Measurements from ENCODE around the gene KDSR. TPM values are rescaled to one million over a fixed set of nuclear protein-coding genes. Genes with fewer than 3 reads are reported as not detected.

The KDSR gene
- total and polyA plus RNA-seq, 4 donors = 22.3 to 62.1 (median 42.5) TPM

DNA sequence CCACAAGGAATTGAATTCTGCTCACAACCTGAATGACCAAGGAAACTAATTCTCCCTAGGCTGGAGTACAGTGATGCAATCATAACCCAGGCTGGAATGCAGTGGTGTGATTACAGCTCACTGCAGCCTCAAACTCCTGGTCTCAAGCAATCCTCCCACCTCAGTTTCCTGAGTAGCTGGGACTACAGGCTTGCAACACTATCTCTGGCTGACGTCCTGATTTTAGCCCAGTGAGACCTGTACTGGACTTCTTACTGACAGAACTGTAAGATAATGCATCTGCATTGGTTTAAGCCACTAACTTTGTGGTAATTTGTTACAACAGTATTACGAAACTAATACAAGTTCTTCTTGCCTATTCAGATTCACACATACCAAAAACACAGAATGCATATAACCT, 9.5 kb upstream of the KDSR start:
- H3K36me3 ChIP-seq (ENCODE audit: control insufficient read depth in 4 of 4, insufficient read depth in 4 of 4, low read length in 4 of 4) = no peaks in the 10 kb centered on the region
- H3K9ac ChIP-seq (ENCODE audit: insufficient read depth in 1 of 2, low read length in 2 of 2) = no peak overlapping the region
- no peak for DNase-seq
- no peaks in the 10 kb centered on the region for H3K4me1 ChIP-seq (ENCODE audit: control insufficient read depth in 5 of 5, insufficient read depth in 5 of 5, low read length in 5 of 5)
- peaks cover 0 to 9% (median 2%) of the 10 kb centered on the region in 4 donors for H3K9me3 ChIP-seq (ENCODE audit: control insufficient read depth in 4 of 4, insufficient read depth in 3 of 4, low read length in 3 of 4)
- TF ChIP-seq, protein P1, sequence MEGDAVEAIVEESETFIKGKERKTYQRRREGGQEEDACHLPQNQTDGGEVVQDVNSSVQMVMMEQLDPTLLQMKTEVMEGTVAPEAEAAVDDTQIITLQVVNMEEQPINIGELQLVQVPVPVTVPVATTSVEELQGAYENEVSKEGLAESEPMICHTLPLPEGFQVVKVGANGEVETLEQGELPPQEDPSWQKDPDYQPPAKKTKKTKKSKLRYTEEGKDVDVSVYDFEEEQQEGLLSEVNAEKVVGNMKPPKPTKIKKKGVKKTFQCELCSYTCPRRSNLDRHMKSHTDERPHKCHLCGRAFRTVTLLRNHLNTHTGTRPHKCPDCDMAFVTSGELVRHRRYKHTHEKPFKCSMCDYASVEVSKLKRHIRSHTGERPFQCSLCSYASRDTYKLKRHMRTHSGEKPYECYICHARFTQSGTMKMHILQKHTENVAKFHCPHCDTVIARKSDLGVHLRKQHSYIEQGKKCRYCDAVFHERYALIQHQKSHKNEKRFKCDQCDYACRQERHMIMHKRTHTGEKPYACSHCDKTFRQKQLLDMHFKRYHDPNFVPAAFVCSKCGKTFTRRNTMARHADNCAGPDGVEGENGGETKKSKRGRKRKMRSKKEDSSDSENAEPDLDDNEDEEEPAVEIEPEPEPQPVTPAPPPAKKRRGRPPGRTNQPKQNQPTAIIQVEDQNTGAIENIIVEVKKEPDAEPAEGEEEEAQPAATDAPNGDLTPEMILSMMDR (IDR thresholded peaks at IDR 0.05; ENCODE audit: control extremely low read depth, extremely low read depth) = no peak
- H3K27me3 ChIP-seq (ENCODE audit: control insufficient read depth in 3 of 3, insufficient read depth in 3 of 3, low read length in 2 of 3) = no peaks in the 10 kb centered on the region
- no peak overlapping the region for H3K4me3 ChIP-seq
- ATAC-seq (ENCODE audit: insufficient read depth, low FRiP score) = no peak
- 40 to 78% methylated on average over 2 of the region's 2 CpGs for WGBS, 2 donors
- no peak overlapping the region for H3K27ac ChIP-seq (ENCODE audit: low read depth in 1 of 2, low read length in 1 of 2)

DNA sequence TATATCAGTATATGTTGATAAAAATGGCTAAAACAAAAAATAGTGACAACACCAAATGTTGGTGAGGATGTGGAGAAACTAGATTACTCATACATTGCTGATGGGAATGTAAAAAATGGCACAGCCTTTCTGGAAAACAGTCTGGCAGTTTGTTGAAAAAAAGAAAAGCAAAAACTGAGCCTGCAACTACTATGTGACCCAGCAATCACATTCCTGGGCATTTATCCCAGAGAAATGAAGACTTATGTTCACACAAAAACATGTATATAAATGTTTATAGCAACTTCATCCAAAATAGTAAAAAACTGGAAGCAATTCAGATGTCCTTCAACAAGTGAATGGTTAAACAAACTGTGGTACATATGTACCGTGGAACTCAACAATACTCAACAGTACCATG, 7.5 kb upstream of the KDSR start:
- WGBS, 2 donors = 65 to 74% methylated on average over 1 of the region's 1 CpG
- Histone ChIP-seq H3K36me3 (ENCODE audit: control insufficient read depth in 4 of 4, insufficient read depth in 4 of 4, low read length in 4 of 4) (no peaks in the 10 kb centered on the region), H3K27me3 (ENCODE audit: control insufficient read depth in 3 of 3, insufficient read depth in 3 of 3, low read length in 2 of 3) (no peaks in the 10 kb centered on the region), H3K27ac (ENCODE audit: low read depth in 1 of 2, low read length in 1 of 2) (no peak overlapping the region), H3K9ac (ENCODE audit: insufficient read depth in 1 of 2, low read length in 2 of 2) (no peak overlapping the region), H3K4me1 (ENCODE audit: control insufficient read depth in 5 of 5, insufficient read depth in 5 of 5, low read length in 5 of 5) (no peaks in the 10 kb centered on the region), H3K9me3 (ENCODE audit: control insufficient read depth in 4 of 4, insufficient read depth in 3 of 4, low read length in 3 of 4) (peaks cover 0 to 9% (median 1%) of the 10 kb centered on the region in 4 donors), H3K4me3 (no peak overlapping the region)
- peak in 2 of 3 donors; percentile 62 to 72 for DNase-seq
- ATAC-seq (ENCODE audit: insufficient read depth, low FRiP score) = no peak
- TF ChIP-seq, protein P1 (IDR thresholded peaks at IDR 0.05; ENCODE audit: control extremely low read depth, extremely low read depth) = no peak

DNA sequence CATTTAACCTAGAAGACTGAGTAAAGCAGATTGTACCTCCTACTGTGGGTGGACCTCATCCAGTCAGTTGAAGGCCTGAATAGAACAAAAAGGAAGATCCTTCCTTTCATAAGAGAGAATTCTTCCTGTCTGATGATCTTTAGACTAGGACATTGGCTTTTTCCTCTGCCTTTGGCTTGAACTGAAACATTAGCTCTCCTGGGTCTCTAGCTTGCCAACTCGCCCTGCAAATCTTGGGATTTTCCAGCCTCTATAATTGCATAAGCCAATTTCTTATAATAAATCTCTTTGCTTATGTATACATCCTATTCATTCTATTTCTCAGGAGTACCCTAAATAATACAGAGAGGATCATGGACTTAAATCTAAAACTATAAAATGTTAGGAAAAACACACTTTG, 6.2 kb upstream of the KDSR start:
- Histone ChIP-seq H3K27me3 (ENCODE audit: control insufficient read depth in 3 of 3, insufficient read depth in 3 of 3, low read length in 2 of 3) (no peaks in the 10 kb centered on the region), H3K4me1 (ENCODE audit: control insufficient read depth in 5 of 5, insufficient read depth in 5 of 5, low read length in 5 of 5) (peaks cover 0 to 6% (median 0%) of the 10 kb centered on the region in 5 donors), H3K9me3 (ENCODE audit: control insufficient read depth in 4 of 4, insufficient read depth in 3 of 4, low read length in 3 of 4) (peaks cover 0 to 9% (median 1%) of the 10 kb centered on the region in 4 donors), H3K36me3 (ENCODE audit: control insufficient read depth in 4 of 4, insufficient read depth in 4 of 4, low read length in 4 of 4) (no peaks in the 10 kb centered on the region), H3K4me3 (no peak overlapping the region), H3K27ac (ENCODE audit: low read depth in 1 of 2, low read length in 1 of 2) (no peak overlapping the region), H3K9ac (ENCODE audit: insufficient read depth in 1 of 2, low read length in 2 of 2) (no peak overlapping the region)
- DNase-seq (no peak), ATAC-seq (ENCODE audit: insufficient read depth, low FRiP score) (no peak)
- TF ChIP-seq, protein P1 (IDR thresholded peaks at IDR 0.05; ENCODE audit: control extremely low read depth, extremely low read depth) = no peak
- WGBS, 2 donors = 95 to 97% methylated on average over 1 of the region's 1 CpG

DNA sequence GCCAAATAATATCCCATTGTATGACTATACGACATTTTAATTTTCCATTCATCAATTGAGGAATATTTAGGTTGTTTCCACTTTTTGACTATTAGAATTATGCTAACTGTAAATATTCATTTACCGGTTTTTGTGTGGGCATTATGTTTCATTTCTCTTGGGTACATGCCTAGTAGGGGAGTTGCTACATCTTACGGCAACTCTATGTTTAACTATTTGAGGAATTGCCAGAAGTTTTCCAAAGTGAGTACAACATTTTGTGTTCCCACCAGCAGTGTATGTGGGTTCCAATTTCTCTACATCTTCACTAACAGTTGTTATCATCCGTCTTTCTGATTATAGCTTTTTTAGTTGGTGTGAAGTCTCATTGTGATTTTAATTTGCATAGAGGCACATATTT, 1.6 kb upstream of the KDSR start:
- H3K4me3 ChIP-seq = no peak overlapping the region
- WGBS, 2 donors = 77 to 78% methylated on average over 4 of the region's 4 CpGs
- no peaks in the 10 kb centered on the region for H3K27me3 ChIP-seq (ENCODE audit: control insufficient read depth in 3 of 3, insufficient read depth in 3 of 3, low read length in 2 of 3)
- ATAC-seq (ENCODE audit: insufficient read depth, low FRiP score) (no peak), DNase-seq (peak in 2 of 3 donors; percentile 7 to 10)
- peaks cover 0 to 11% (median 6%) of the 10 kb centered on the region in 5 donors for H3K4me1 ChIP-seq (ENCODE audit: control insufficient read depth in 5 of 5, insufficient read depth in 5 of 5, low read length in 5 of 5)
- no peaks in the 10 kb centered on the region for H3K36me3 ChIP-seq (ENCODE audit: control insufficient read depth in 4 of 4, insufficient read depth in 4 of 4, low read length in 4 of 4)
- no peak overlapping the region for H3K9ac ChIP-seq (ENCODE audit: insufficient read depth in 1 of 2, low read length in 2 of 2)
- H3K27ac ChIP-seq (ENCODE audit: low read depth in 1 of 2, low read length in 1 of 2) = no peak overlapping the region
- TF ChIP-seq, protein P1 (IDR thresholded peaks at IDR 0.05; ENCODE audit: control extremely low read depth, extremely low read depth) = no peak
- H3K9me3 ChIP-seq (ENCODE audit: control insufficient read depth in 4 of 4, insufficient read depth in 3 of 4, low read length in 3 of 4) = no peaks in the 10 kb centered on the region

Data from lung (tissue), 12 donors.